OCI-LY3 (cell line): ENCODE results near the gene ANKS1B.

Experiments
- EZH2phosphoT487 ChIP-seq: fragments of 200-600 bp; shearing (Covaris generic); IDR thresholded peaks from 2 replicates; pipeline ENCODE4 v1.6.1; 2018; ENCODE audit warnings: antibody characterized with exemption, mixed run types, low read depth
- TF ChIP-seq, protein P1 (sequence below): fragments of 200-600, 300-600 bp; sonication (generic); IDR thresholded peaks from 2 replicates; pipeline ENCODE4 v1.5.1; 2014; ENCODE audit warnings: antibody characterized with exemption, low read length, low read depth

- TF ChIP-seq, protein P1, sequence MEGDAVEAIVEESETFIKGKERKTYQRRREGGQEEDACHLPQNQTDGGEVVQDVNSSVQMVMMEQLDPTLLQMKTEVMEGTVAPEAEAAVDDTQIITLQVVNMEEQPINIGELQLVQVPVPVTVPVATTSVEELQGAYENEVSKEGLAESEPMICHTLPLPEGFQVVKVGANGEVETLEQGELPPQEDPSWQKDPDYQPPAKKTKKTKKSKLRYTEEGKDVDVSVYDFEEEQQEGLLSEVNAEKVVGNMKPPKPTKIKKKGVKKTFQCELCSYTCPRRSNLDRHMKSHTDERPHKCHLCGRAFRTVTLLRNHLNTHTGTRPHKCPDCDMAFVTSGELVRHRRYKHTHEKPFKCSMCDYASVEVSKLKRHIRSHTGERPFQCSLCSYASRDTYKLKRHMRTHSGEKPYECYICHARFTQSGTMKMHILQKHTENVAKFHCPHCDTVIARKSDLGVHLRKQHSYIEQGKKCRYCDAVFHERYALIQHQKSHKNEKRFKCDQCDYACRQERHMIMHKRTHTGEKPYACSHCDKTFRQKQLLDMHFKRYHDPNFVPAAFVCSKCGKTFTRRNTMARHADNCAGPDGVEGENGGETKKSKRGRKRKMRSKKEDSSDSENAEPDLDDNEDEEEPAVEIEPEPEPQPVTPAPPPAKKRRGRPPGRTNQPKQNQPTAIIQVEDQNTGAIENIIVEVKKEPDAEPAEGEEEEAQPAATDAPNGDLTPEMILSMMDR, result peak; percentile 8; the same call in 1 of the 2 replicates
- no peak for TF ChIP-seq EZH2phosphoT487
Measured at GRCh38 chr12:98799146-98799810, 1185.5 kb downstream of the ANKS1B start.
